OCI-LY7 (cell line): ENCODE measurements around the gene NRAP.

ENCODE experiments used
- EZH2phosphoT487 ChIP-seq: fragments of 200-600 bp; sonication (generic); IDR thresholded peaks from 2 replicates; pipeline ENCODE4 v1.6.1; 2018; ENCODE audit warnings: low read depth, borderline replicate concordance, mild to moderate bottlenecking, mixed run types, antibody characterized with exemption, low read length, moderate library complexity, mixed read lengths
- TF ChIP-seq, protein P1 (sequence below): fragments of 200-600 bp; sonication (generic); conservative IDR thresholded peaks from 2 replicates; pipeline ENCODE4 v1.5.1; 2014; ENCODE audit warnings: mild to moderate bottlenecking, antibody characterized with exemption, low read length, moderate library complexity, mixed read lengths

DNA sequence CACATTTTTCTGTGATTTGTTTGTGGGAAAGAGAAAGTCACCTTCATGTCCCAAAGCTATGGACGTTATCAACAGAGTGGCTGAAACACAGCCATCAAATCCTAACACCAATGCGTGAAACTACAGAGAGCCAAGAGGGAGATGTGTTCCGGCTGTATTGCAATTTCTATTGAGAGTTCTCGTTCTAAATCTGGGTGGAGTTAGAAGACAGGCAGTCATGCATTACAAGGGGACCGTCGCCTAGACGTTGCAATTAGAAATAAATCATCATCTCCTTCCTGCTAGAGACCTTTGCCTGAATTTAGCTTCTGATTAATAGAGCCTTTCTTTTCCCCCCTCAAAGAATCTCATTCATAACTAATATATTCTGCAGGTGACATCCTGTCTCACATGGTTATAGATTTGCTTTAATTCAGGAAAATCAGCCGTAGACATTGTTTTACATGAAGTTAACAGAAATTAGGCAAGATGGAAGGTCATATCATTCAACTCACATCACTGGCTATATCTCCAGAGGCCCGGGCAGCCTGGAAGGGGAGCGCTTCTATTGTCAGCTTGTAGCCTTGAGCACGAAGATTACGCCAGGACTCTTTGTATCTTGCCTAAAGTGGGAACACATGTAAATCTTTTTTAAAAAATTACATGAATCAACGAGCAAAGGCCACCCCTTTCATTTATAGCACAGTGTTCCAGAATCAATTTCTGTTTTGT lies 58.4 kb downstream of the NRAP start:
- TF ChIP-seq, protein P1, sequence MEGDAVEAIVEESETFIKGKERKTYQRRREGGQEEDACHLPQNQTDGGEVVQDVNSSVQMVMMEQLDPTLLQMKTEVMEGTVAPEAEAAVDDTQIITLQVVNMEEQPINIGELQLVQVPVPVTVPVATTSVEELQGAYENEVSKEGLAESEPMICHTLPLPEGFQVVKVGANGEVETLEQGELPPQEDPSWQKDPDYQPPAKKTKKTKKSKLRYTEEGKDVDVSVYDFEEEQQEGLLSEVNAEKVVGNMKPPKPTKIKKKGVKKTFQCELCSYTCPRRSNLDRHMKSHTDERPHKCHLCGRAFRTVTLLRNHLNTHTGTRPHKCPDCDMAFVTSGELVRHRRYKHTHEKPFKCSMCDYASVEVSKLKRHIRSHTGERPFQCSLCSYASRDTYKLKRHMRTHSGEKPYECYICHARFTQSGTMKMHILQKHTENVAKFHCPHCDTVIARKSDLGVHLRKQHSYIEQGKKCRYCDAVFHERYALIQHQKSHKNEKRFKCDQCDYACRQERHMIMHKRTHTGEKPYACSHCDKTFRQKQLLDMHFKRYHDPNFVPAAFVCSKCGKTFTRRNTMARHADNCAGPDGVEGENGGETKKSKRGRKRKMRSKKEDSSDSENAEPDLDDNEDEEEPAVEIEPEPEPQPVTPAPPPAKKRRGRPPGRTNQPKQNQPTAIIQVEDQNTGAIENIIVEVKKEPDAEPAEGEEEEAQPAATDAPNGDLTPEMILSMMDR: no peak
- no peak for TF ChIP-seq EZH2phosphoT487
